Uterus (tissue), 4 donors: ENCODE results near the gene CAMK2G. TPM values are rescaled to one million over a fixed set of nuclear protein-coding genes. Genes with fewer than 3 reads are reported as not detected.

ENCODE experiments used
- DNase-seq, 2 donors: peaks; one replicate each; pipeline ENCODE4 v3.0.0-alpha.2; 2019 to 2020
- H3K27ac ChIP-seq, 2 donors: fragments of 200-600 bp; sonication (generic); 1 replicate in 1 of 2; 2 replicates in 1 of 2; pipeline ENCODE4 v1.5.1; 2016 to 2018
- H3K27me3 ChIP-seq, 2 donors: fragments of 200-600 bp; sonication (generic); one replicate each; pipeline ENCODE4 v1.5.1; 2018 to 2019; ENCODE audit warnings: control low read depth in 1 of 2
- H3K36me3 ChIP-seq, 2 donors: fragments of 200-600 bp; sonication (generic); one replicate each; pipeline ENCODE4 v1.5.1; 2019; ENCODE audit warnings: control low read depth in 1 of 2
- H3K4me1 ChIP-seq, 2 donors: fragments of 200-600 bp; sonication (generic); one replicate each; pipeline ENCODE4 v1.5.1; 2018 to 2019; ENCODE audit warnings: control low read depth in 1 of 2
- H3K4me3 ChIP-seq, 2 donors: fragments of 200-600 bp; sonication (generic); 1 replicate in 1 of 2; 2 replicates in 1 of 2; pipeline ENCODE4 v1.5.1; 2018 to 2019; ENCODE audit warnings: mild to moderate bottlenecking in 1 of 2
- H3K9me3 ChIP-seq, 2 donors: fragments of 200-600 bp; sonication (generic); one replicate each; pipeline ENCODE4 v1.5.1; 2019; ENCODE audit warnings: control low read depth in 1 of 2
- CTCF ChIP-seq, 4 experiments: fragments of 200-600 bp in 2 of 4; fragments of 450-650 bp in 2 of 4; sonication (generic) in 2 of 4; IDR thresholded peaks; one replicate each; pipeline ENCODE4 v1.5.1; 2016 to 2019; ENCODE audit warnings: antibody characterized with exemption in 4 of 4, mild to moderate bottlenecking in 2 of 4, moderate library complexity in 1 of 4
- POLR2A ChIP-seq, 2 donors: fragments of 450-650 bp; IDR thresholded peaks; one replicate each; pipeline ENCODE4 v1.6.1; 2016; ENCODE audit warnings: antibody characterized with exemption in 2 of 2, mild to moderate bottlenecking in 1 of 2, moderate library complexity in 1 of 2
- intact Hi-C: fragments of 100-400 bp; cut with DNase I; formaldehyde crosslinking; loops from one replicate; pipeline ENCODE4 v1.15.1; 2023; ENCODE audit warnings: low total_unique reads
- total RNA-seq, 4 donors: library from RNA; depleted of rRNA in 3 of 4; stranded (reverse); fragments of >200 nt in 3 of 4; gene quantifications; one replicate each; pipeline versions ENCODE4 v1.1.0 to v1.2.4, GENCODE V29; 2014 to 2023
- donor health status: DM: yes; HTN: yes; CAD: no.

CAMK2G gene
- total RNA-seq, 4 donors from 2014 or later, result 17.9 to 79.9 (median 40.0) TPM

- Histone ChIP-seq H3K4me1 (no peaks in the 10 kb centered on the region), H3K9me3 (no peaks in the 10 kb centered on the region), H3K27me3 (no peaks in the 10 kb centered on the region), H3K36me3 (no peaks in the 10 kb centered on the region), H3K27ac (no peak overlapping the region), H3K4me3 (no peak overlapping the region)
- no peak for DNase-seq
- intact Hi-C loops, result no loop called here
- TF ChIP-seq CTCF (IDR thresholded peaks at IDR 0.05) (no peak), POLR2A (IDR thresholded peaks at IDR 0.05) (no peak)
These were observed 73.6 kb downstream of the CAMK2G start for GRCh38 chr10:73800560-73801252.

GRCh38 chr10:73799899-73800559 lies 74.3 kb downstream of the CAMK2G start:
- Histone ChIP-seq H3K4me3 (no peak overlapping the region), H3K9me3 (no peaks in the 10 kb centered on the region), H3K27ac (no peak overlapping the region), H3K36me3 (no peaks in the 10 kb centered on the region), H3K27me3 (no peaks in the 10 kb centered on the region), H3K4me1 (no peaks in the 10 kb centered on the region)
- intact Hi-C loops, result no loop called here
- no peak for DNase-seq
- TF ChIP-seq POLR2A (IDR thresholded peaks at IDR 0.05) (no peak), CTCF (IDR thresholded peaks at IDR 0.05) (no peak)

- Histone ChIP-seq H3K9me3 (no peaks in the 10 kb centered on the region), H3K27ac (no peak overlapping the region), H3K4me3 (no peak overlapping the region), H3K4me1 (no peaks in the 10 kb centered on the region), H3K36me3 (no peaks in the 10 kb centered on the region), H3K27me3 (no peaks in the 10 kb centered on the region)
- TF ChIP-seq CTCF (IDR thresholded peaks at IDR 0.05) (no peak), POLR2A (IDR thresholded peaks at IDR 0.05) (no peak)
- DNase-seq, result no peak
- intact Hi-C loops, result no loop called here
These were observed 75.3 kb downstream of the CAMK2G start for GRCh38 chr10:73798927-73799560.

GRCh38 chr10:73798087-73798486 lies 76.3 kb downstream of the CAMK2G start:
- H3K36me3 ChIP-seq, result no peaks in the 10 kb centered on the region
- H3K4me3 ChIP-seq, result no peak overlapping the region
- DNase-seq, result no peak
- TF ChIP-seq CTCF (IDR thresholded peaks at IDR 0.05) (no peak), POLR2A (IDR thresholded peaks at IDR 0.05) (no peak)
- no peaks in the 10 kb centered on the region for H3K27me3 ChIP-seq
- H3K4me1 ChIP-seq, result no peaks in the 10 kb centered on the region
- no peak overlapping the region for H3K27ac ChIP-seq
- H3K9me3 ChIP-seq, result no peaks in the 10 kb centered on the region
- intact Hi-C loops, result no loop called here
